Brain pericyte (primary cell): ENCODE data around the gene IFT122.

Experiments
- DNase-seq: peaks from one replicate; pipeline ENCODE4 v3.0.0-alpha.2; 2012; ENCODE audit warnings: low read depth, low spot score

The IFT122 gene

GRCh38 chr3:129416415-129416814, 23.6 kb upstream of the IFT122 start:
- DNase-seq, result no peak

- DNase-seq, result no peak
Observed at GRCh38 chr3:129417326-129417725, 22.7 kb upstream of the IFT122 start.

GRCh38 chr3:129418041-129418973, 21.7 kb upstream of the IFT122 start:
- DNase-seq, result no peak

- DNase-seq, result no peak
Observed at GRCh38 chr3:129419476-129419875, 20.5 kb upstream of the IFT122 start.

- DNase-seq, result no peak
Observed at GRCh38 chr3:129421236-129421883, 18.7 kb upstream of the IFT122 start.

GRCh38 chr3:129421988-129422745, 17.9 kb upstream of the IFT122 start:
- DNase-seq, result no peak

GRCh38 chr3:129422897-129423296, 17.1 kb upstream of the IFT122 start:
- no peak for DNase-seq

- no peak for DNase-seq
Observed at GRCh38 chr3:129424185-129424841, 15.7 kb upstream of the IFT122 start.

- DNase-seq, result no peak
Observed at GRCh38 chr3:129425213-129425612, 14.8 kb upstream of the IFT122 start.

GRCh38 chr3:129425619-129426018, 14.4 kb upstream of the IFT122 start:
- no peak for DNase-seq

- DNase-seq, result no peak
Observed at GRCh38 chr3:129428007-129428375, 12.0 kb upstream of the IFT122 start.

- DNase-seq, result peak; percentile 80
Observed at GRCh38 chr3:129428376-129429079, 11.5 kb upstream of the IFT122 start, which contains the start of gene EFCAB12. Gene EFCAB12 (minus strand): TSS chr3:129428636. CDS start chr3:129428488, 148 bp downstream.

GRCh38 chr3:129429080-129429451, 11.0 kb upstream of the IFT122 start:
- no peak for DNase-seq

- no peak for DNase-seq
Observed at GRCh38 chr3:129429602-129430001, 10.4 kb upstream of the IFT122 start.

GRCh38 chr3:129432036-129432435, 8.0 kb upstream of the IFT122 start:
- no peak for DNase-seq

- DNase-seq, result no peak
Observed at GRCh38 chr3:129432671-129433070, 7.4 kb upstream of the IFT122 start.

GRCh38 chr3:129433565-129433964, 6.5 kb upstream of the IFT122 start:
- no peak for DNase-seq

GRCh38 chr3:129434140-129434539, 5.9 kb upstream of the IFT122 start:
- DNase-seq, result no peak

GRCh38 chr3:129435367-129435766, 4.7 kb upstream of the IFT122 start:
- DNase-seq, result no peak

- no peak for DNase-seq
Observed at GRCh38 chr3:129439226-129439816, 703 bp upstream of the IFT122 start.
